SK-N-SH (cell line): ENCODE data around the gene C6orf89. TPM values are rescaled to one million over a fixed set of nuclear protein-coding genes. Genes with fewer than 3 reads are reported as not detected.

Experiments used
- CTCF ChIA-PET: fragments of 300-600, 350-600 bp; formaldehyde crosslinking; extraction: SDS; loops from one replicate; lab custom pipeline; 2021; lab: Yijun Ruan, JAX
- POLR2A ChIA-PET: fragments of 350-600 bp; sonication (Branson Sonifier 250); formaldehyde crosslinking; extraction: SDS; loops from one replicate; lab custom pipeline; 2020; ENCODE audit warnings: antibody characterized with exemption, inconsistent platforms; lab: Yijun Ruan, JAX
- DNase-seq: peaks from one replicate; pipeline ENCODE4 v3.0.0; 2012
- H2AFZ ChIP-seq: fragments of 200-600 bp; sonication (generic); 2 replicates; pipeline ENCODE4 v1.8.1; 2016; ENCODE audit warnings: antibody characterized with exemption, mild to moderate bottlenecking, low read depth
- H3F3A ChIP-seq: fragments of 200-600 bp; sonication (generic); replicated peaks from 2 replicates; pipeline ENCODE3; 2016; ENCODE audit warnings: antibody characterized with exemption, mild to moderate bottlenecking; ENCODE audit not compliant: insufficient read depth
- H3K27ac ChIP-seq, 2 experiments: fragments of 200-500 bp in 1 of 2; fragments of 200-600 bp in 1 of 2; sonication (Bioruptor generic) in 1 of 2; sonication (generic), shearing (Covaris generic) in 1 of 2; 2 replicates each; pipeline versions ENCODE4 v1.5.1 to v1.6.1; 2014 to 2016; ENCODE audit warnings: low read depth in 2 of 2, inconsistent platforms in 1 of 2, low read length in 1 of 2, mild to moderate bottlenecking in 1 of 2, mixed read lengths in 1 of 2
- H3K27me3 ChIP-seq: fragments of 200-600 bp; sonication (generic), shearing (Covaris generic); 2 replicates; pipeline ENCODE4 v1.6.1; 2016; ENCODE audit warnings: mixed run types; ENCODE audit not compliant: insufficient read depth
- H3K36me3 ChIP-seq, 2 experiments: fragments of 200-500 bp in 1 of 2; fragments of 200-600 bp in 1 of 2; sonication (Bioruptor generic) in 1 of 2; sonication (generic) in 1 of 2; replicated peaks in 1 of 2; 2 replicates each; pipeline versions ENCODE3 to v1.5.1; 2014 to 2016; ENCODE audit warnings: low read length in 1 of 2, mild to moderate bottlenecking in 1 of 2; ENCODE audit not compliant: insufficient read depth in 2 of 2, control insufficient read depth in 1 of 2
- H3K4me1 ChIP-seq, 2 experiments: fragments of 200-500 bp in 1 of 2; fragments of 200-600 bp in 1 of 2; sonication (Bioruptor generic) in 1 of 2; sonication (generic), shearing (Covaris generic) in 1 of 2; 2 replicates each; pipeline versions ENCODE4 v1.5.1 to v1.6.1; 2014 to 2016; ENCODE audit warnings: low read depth in 1 of 2, low read length in 1 of 2, mixed run types in 1 of 2; ENCODE audit not compliant: insufficient read depth in 2 of 2, control insufficient read depth in 1 of 2
- H3K4me2 ChIP-seq: fragments of 200-600 bp; sonication (generic), shearing (Covaris generic); 2 replicates; pipeline ENCODE4 v1.6.1; 2017; ENCODE audit warnings: mixed run types
- H3K4me3 ChIP-seq, 2 experiments: fragments of 200-500 bp in 1 of 2; fragments of 200-600 bp in 1 of 2; sonication (Bioruptor generic) in 1 of 2; sonication (generic), shearing (Covaris generic) in 1 of 2; 2 replicates each; pipeline versions ENCODE4 v1.5.1 to v1.8.1; 2014 to 2016; ENCODE audit warnings: low read depth in 2 of 2, inconsistent platforms in 1 of 2, low read length in 1 of 2, mild to moderate bottlenecking in 1 of 2, mixed read lengths in 1 of 2, moderate library complexity in 1 of 2
- H3K79me2 ChIP-seq: fragments of 200-600 bp; sonication (generic); 2 replicates; pipeline ENCODE4 v1.8.1; 2017; ENCODE audit warnings: mild to moderate bottlenecking; ENCODE audit not compliant: insufficient read depth
- H3K9ac ChIP-seq: fragments of 200-600 bp; sonication (generic); 2 replicates; pipeline ENCODE4 v1.6.1; 2017; ENCODE audit warnings: mixed run types
- H3K9me2 ChIP-seq: fragments of 200-600 bp; sonication (generic); 2 replicates; pipeline ENCODE4 v1.6.1; 2017; ENCODE audit warnings: mixed run types
- H3K9me3 ChIP-seq: fragments of 200-600 bp; sonication (generic); 2 replicates; pipeline ENCODE4 v1.6.1; 2017; ENCODE audit warnings: mixed run types, mild to moderate bottlenecking, moderate library complexity
- H4K20me1 ChIP-seq: fragments of 200-600 bp; sonication (generic); 2 replicates; pipeline ENCODE4 v1.6.1; 2017; ENCODE audit warnings: mild to moderate bottlenecking, mixed run types; ENCODE audit not compliant: insufficient read depth
- CHD2 ChIP-seq: fragments of 150-350 bp; IDR thresholded peaks from 2 replicates; pipeline ENCODE4 v1.6.1; 2018; ENCODE audit warnings: low read length; ENCODE audit not compliant: partially characterized antibody
- ELF1 ChIP-seq: IDR thresholded peaks from 2 replicates; pipeline ENCODE4 v1.4.0; 2012
- EP300 ChIP-seq, 2 experiments: IDR thresholded peaks; 2 replicates each; pipeline versions ENCODE4 v1.4.0 to v1.6.1; 2012; ENCODE audit warnings: borderline replicate concordance in 1 of 2, low read depth in 1 of 2, low read length in 1 of 2
- FOXJ3 ChIP-seq: sonication (generic); formaldehyde crosslinking; IDR thresholded peaks from 2 replicates; pipeline ENCODE4 v1.5.1; 2020; ENCODE audit warnings: mild to moderate bottlenecking, missing genetic modification reagents
- GABPA ChIP-seq: IDR thresholded peaks from 2 replicates; pipeline ENCODE4 v1.4.0; 2012; ENCODE audit warnings: low read depth, mild to moderate bottlenecking
- GATA2 ChIP-seq: sonication (generic); formaldehyde crosslinking; IDR thresholded peaks from 2 replicates; pipeline ENCODE4 v1.5.0; 2020; ENCODE audit warnings: mild to moderate bottlenecking, missing genetic modification reagents
- RAD21 ChIP-seq: IDR thresholded peaks from 2 replicates; pipeline ENCODE4 v1.6.1; 2012; ENCODE audit warnings: mild to moderate bottlenecking, low read length
- RCOR1 ChIP-seq: fragments of 150-350 bp; IDR thresholded peaks from 2 replicates; pipeline ENCODE4 v1.6.1; 2017; ENCODE audit warnings: antibody characterized with exemption, low read length
- SMC3 ChIP-seq: IDR thresholded peaks from 2 replicates; pipeline ENCODE4 v1.6.1; 2012; ENCODE audit warnings: low read depth, low read length, improper control_type of control experiment
- TAF1 ChIP-seq: IDR thresholded peaks from 2 replicates; pipeline ENCODE4 v1.6.1; 2012; ENCODE audit warnings: low read depth, mild to moderate bottlenecking, low read length, moderate library complexity, borderline replicate concordance
- YY1 ChIP-seq: IDR thresholded peaks from 2 replicates; pipeline ENCODE4 v1.4.0; 2012; ENCODE audit warnings: low read depth, mild to moderate bottlenecking
- WGBS: methylation state at CpG from one replicate; pipeline ENCODE4 v1.1.6; 2017; ENCODE audit warnings: low lambda C conversion rate; 5-methylcytosine and 5-hydroxymethylcytosine counted together
- polyA plus RNA-seq, 3 experiments: library from polyadenylated mRNA; depleted of rRNA; stranded (reverse); fragments of >200 nt; gene quantifications; 2 replicates each; pipeline ENCODE4 v1.2.3, GENCODE V29; 2012
- TF ChIP-seq, protein P1 (sequence below): IDR thresholded peaks from 2 replicates; pipeline ENCODE4 v1.6.1; 2012; ENCODE audit warnings: mild to moderate bottlenecking, low read depth, low read length, moderate library complexity
- TF ChIP-seq, protein P2 (sequence below): fragments of 150-350 bp; IDR thresholded peaks from 2 replicates; pipeline ENCODE4 v1.6.1; 2017; ENCODE audit warnings: antibody characterized with exemption, low read length, low read depth, borderline replicate concordance
- TF ChIP-seq, protein P3 (sequence below): IDR thresholded peaks from 2 replicates; pipeline ENCODE4; 2012
- TF ChIP-seq, protein P4 (sequence below): IDR thresholded peaks from 2 replicates; pipeline ENCODE4 v1.4.0; 2012; ENCODE audit warnings: low read depth, borderline replicate concordance

The C6orf89 gene
- polyA plus RNA-seq, 1 of the 3 experiments (the other 2 are of a cell fraction), result 20.4 TPM

DNA sequence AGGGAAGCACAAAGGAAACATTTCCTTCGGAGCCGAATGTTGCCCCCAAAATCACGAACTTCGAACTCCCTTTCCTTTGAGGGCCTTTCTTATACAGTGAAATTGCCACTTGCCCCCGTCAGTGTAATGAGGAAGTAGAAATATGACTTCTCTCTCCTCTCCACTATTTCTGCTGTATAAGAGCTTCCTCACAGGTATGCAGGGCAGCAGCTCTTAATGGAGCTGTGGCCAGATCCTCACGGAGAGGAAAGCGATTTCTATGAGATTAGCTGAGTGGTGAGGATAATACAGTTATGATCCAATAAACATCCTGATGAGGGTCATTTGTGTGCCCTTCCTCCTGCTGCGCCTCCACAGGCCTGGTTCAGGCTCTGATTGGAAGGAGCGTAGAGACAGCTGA is 35.7 kb upstream of the C6orf89 start:
- H3K27me3 ChIP-seq, result no peaks in the 10 kb centered on the region
- ChIA-PET POLR2A (interaction anchor here (1.2 kb wide), 1 partner anchor 24 kb away, joined by 3 read pairs; no protein-coding TSS in a partner anchor), CTCF (interaction anchor here (0.6 to 7.2 kb wide), 14 partner anchors 8 to 1002 kb away, joined by 3 to 200 read pairs (median 12); partner anchors contain the start of gene PPIL1)
- H3F3A ChIP-seq, result no peaks in the 10 kb centered on the region
- H3K9me2 ChIP-seq, result no peaks in the 10 kb centered on the region
- no peaks in the 10 kb centered on the region for H3K79me2 ChIP-seq
- no peaks in the 10 kb centered on the region for H4K20me1 ChIP-seq
- no peak for TF ChIP-seq EP300 (IDR thresholded peaks at IDR 0.05; ENCODE audit: borderline replicate concordance in 1 of 2, low read depth in 1 of 2, low read length in 1 of 2)
- no peak for TF ChIP-seq SMC3
- TF ChIP-seq GABPA, result no peak
- TF ChIP-seq, protein P1, sequence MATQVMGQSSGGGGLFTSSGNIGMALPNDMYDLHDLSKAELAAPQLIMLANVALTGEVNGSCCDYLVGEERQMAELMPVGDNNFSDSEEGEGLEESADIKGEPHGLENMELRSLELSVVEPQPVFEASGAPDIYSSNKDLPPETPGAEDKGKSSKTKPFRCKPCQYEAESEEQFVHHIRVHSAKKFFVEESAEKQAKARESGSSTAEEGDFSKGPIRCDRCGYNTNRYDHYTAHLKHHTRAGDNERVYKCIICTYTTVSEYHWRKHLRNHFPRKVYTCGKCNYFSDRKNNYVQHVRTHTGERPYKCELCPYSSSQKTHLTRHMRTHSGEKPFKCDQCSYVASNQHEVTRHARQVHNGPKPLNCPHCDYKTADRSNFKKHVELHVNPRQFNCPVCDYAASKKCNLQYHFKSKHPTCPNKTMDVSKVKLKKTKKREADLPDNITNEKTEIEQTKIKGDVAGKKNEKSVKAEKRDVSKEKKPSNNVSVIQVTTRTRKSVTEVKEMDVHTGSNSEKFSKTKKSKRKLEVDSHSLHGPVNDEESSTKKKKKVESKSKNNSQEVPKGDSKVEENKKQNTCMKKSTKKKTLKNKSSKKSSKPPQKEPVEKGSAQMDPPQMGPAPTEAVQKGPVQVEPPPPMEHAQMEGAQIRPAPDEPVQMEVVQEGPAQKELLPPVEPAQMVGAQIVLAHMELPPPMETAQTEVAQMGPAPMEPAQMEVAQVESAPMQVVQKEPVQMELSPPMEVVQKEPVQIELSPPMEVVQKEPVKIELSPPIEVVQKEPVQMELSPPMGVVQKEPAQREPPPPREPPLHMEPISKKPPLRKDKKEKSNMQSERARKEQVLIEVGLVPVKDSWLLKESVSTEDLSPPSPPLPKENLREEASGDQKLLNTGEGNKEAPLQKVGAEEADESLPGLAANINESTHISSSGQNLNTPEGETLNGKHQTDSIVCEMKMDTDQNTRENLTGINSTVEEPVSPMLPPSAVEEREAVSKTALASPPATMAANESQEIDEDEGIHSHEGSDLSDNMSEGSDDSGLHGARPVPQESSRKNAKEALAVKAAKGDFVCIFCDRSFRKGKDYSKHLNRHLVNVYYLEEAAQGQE, result no peak
- no peak for TF ChIP-seq ELF1
- TF ChIP-seq, protein P2, sequence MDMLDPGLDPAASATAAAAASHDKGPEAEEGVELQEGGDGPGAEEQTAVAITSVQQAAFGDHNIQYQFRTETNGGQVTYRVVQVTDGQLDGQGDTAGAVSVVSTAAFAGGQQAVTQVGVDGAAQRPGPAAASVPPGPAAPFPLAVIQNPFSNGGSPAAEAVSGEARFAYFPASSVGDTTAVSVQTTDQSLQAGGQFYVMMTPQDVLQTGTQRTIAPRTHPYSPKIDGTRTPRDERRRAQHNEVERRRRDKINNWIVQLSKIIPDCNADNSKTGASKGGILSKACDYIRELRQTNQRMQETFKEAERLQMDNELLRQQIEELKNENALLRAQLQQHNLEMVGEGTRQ, result no peak
- TF ChIP-seq RCOR1, result no peak
- TF ChIP-seq GATA2 (CRISPR knock-in tag), result no peak
- no peak for TF ChIP-seq CHD2
- TF ChIP-seq, protein P3, sequence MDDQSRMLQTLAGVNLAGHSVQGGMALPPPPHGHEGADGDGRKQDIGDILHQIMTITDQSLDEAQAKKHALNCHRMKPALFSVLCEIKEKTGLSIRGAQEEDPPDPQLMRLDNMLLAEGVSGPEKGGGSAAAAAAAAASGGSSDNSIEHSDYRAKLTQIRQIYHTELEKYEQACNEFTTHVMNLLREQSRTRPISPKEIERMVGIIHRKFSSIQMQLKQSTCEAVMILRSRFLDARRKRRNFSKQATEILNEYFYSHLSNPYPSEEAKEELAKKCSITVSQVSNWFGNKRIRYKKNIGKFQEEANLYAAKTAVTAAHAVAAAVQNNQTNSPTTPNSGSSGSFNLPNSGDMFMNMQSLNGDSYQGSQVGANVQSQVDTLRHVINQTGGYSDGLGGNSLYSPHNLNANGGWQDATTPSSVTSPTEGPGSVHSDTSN, result no peak
- no peak for TF ChIP-seq TAF1
- no peak for TF ChIP-seq YY1
- TF ChIP-seq, protein P4, sequence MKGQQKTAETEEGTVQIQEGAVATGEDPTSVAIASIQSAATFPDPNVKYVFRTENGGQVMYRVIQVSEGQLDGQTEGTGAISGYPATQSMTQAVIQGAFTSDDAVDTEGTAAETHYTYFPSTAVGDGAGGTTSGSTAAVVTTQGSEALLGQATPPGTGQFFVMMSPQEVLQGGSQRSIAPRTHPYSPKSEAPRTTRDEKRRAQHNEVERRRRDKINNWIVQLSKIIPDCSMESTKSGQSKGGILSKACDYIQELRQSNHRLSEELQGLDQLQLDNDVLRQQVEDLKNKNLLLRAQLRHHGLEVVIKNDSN, result no peak
- no peak for TF ChIP-seq FOXJ3 (CRISPR knock-in tag)
- TF ChIP-seq RAD21, result no peak
- no peak overlapping the region for H3K4me2 ChIP-seq
- no peak overlapping the region for H3K27ac ChIP-seq
- no peak overlapping the region for H3K9ac ChIP-seq
- DNase-seq, result no peak
- H3K4me1 ChIP-seq, result peaks cover 10 to 12% of the 10 kb centered on the region in 2 experiments; a peak in 2 of 4 replicates
- 94% methylated on average over 9 of the region's 9 CpGs for whole genome bisulfite sequencing
- peaks cover 14 to 23% of the 10 kb centered on the region in 2 experiments for H3K36me3 ChIP-seq
- no peak overlapping the region for H2AFZ ChIP-seq
- no peaks in the 10 kb centered on the region for H3K9me3 ChIP-seq
- no peak overlapping the region for H3K4me3 ChIP-seq
